ENCODE data around the gene PLK5.
"Not testable (repeated sequence)": the region's sequence is repeated elsewhere in the genome, so short reads cannot be mapped to it uniquely, and the experiment has no call there.

Gene PLK5

GRCh38 chr19:1491114-1491848, 32.6 kb upstream of the PLK5 start, which contains the start of gene REEP6:
Gene REEP6, plus strand, starts transcription at chr19:1491181. Its CDS starts 89 bp downstream, at chr19:1491270.
- no peak for DNase-seq

GRCh38 chr19:1491849-1492170, 32.1 kb upstream of the PLK5 start:
- no peak for DNase-seq

- DNase-seq: no peak
Measured at GRCh38 chr19:1492474-1493006, 31.3 kb upstream of the PLK5 start.

GRCh38 chr19:1494115-1494815, 29.6 kb upstream of the PLK5 start:
- DNase-seq: no peak

- no peak for DNase-seq
Measured at GRCh38 chr19:1495051-1495798, 28.7 kb upstream of the PLK5 start.

GRCh38 chr19:1495799-1496713, 27.8 kb upstream of the PLK5 start:
- DNase-seq: no peak

GRCh38 chr19:1496714-1497577, 26.9 kb upstream of the PLK5 start:
- no peak for DNase-seq

- no peak for DNase-seq
Measured at GRCh38 chr19:1497578-1498235, 26.2 kb upstream of the PLK5 start.

GRCh38 chr19:1499231-1499630, 24.6 kb upstream of the PLK5 start:
- DNase-seq: not testable (repeated sequence)

- DNase-seq: no peak
Measured at GRCh38 chr19:1501200-1501595, 22.7 kb upstream of the PLK5 start.

GRCh38 chr19:1502433-1503088, 21.3 kb upstream of the PLK5 start:
- no peak for DNase-seq

GRCh38 chr19:1503089-1503924, 20.6 kb upstream of the PLK5 start:
- DNase-seq: peak; percentile 58

GRCh38 chr19:1503925-1504773, 19.7 kb upstream of the PLK5 start:
- DNase-seq: no peak

GRCh38 chr19:1505012-1505411, 18.9 kb upstream of the PLK5 start:
- no peak for DNase-seq

GRCh38 chr19:1505991-1506881, 17.6 kb upstream of the PLK5 start:
- DNase-seq: no peak

GRCh38 chr19:1507192-1507660, 16.7 kb upstream of the PLK5 start:
- no peak for DNase-seq
